PFSK-1 (cell line): ENCODE data around the gene ESPNL.

Experiments
- FOXP2 ChIP-seq: optimal IDR thresholded peaks from 2 replicates; pipeline ENCODE3; 2011; ENCODE audit warnings: borderline replicate concordance, control low read depth, inconsistent platforms; ENCODE audit not compliant: insufficient read depth; ENCODE audit errors: extremely low read length, extremely low read depth
- POLR2AphosphoS5 ChIP-seq: IDR thresholded peaks from 2 replicates; pipeline ENCODE4 v1.6.1; 2012; ENCODE audit warnings: low read depth, mild to moderate bottlenecking, control low read depth, low read length, moderate library complexity
- REST ChIP-seq, 2 experiments: IDR thresholded peaks; 2 replicates each; pipeline versions ENCODE4 v1.6.1 to v1.8.0; 2011 to 2012; ENCODE audit warnings: low read depth in 2 of 2, low read length in 2 of 2, control low read depth in 1 of 2, inconsistent platforms in 1 of 2, mild to moderate bottlenecking in 1 of 2, moderate library complexity in 1 of 2; ENCODE audit not compliant: insufficient read depth in 1 of 2
- SIN3A ChIP-seq: IDR thresholded peaks from 2 replicates; pipeline ENCODE4 v1.6.1; 2012; ENCODE audit warnings: mild to moderate bottlenecking, low read length, moderate library complexity, borderline replicate concordance; ENCODE audit not compliant: insufficient read depth
- TAF1 ChIP-seq: IDR thresholded peaks from 2 replicates; pipeline ENCODE4 v1.6.1; 2012; ENCODE audit warnings: low read length, control low read depth, borderline replicate concordance; ENCODE audit not compliant: insufficient read depth

Gene ESPNL

DNA sequence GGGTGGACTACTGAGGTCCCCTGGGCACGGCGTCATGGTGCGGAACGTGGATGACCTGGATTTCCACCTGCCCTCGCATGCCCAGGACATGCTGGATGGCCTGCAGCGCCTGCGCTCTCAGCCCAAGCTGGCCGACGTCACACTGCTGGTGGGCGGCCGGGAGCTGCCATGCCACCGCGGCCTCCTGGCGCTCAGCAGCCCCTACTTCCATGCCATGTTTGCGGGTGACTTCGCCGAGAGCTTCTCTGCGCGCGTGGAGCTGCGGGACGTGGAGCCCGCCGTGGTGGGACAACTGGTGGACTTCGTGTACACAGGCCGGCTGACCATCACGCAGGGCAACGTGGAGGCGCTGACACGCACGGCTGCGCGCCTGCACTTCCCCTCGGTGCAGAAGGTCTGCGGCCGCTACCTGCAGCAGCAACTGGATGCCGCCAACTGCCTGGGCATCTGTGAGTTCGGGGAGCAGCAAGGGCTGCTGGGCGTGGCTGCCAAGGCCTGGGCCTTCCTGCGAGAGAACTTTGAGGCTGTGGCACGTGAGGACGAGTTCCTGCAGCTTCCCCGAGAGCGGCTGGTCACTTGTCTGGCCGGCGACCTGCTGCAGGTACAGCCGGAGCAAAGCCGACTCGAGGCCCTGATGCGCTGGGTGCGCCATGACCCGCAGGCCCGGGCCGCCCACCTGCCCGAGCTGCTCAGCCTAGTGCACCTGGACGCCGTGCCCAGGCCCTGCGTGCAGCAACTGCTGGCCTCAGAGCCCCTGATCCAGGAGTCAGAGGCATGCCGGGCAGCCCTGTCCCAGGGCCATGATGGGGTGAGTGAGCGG, 40.8 kb downstream of the ESPNL start:
- TF ChIP-seq REST (IDR thresholded peaks at IDR 0.05; ENCODE audit: insufficient read depth in 1 of 2, low read depth in 2 of 2, low read length in 2 of 2): no peak
- TF ChIP-seq POLR2AphosphoS5: no peak
- no peak for TF ChIP-seq TAF1
- no peak for TF ChIP-seq SIN3A
- TF ChIP-seq FOXP2: no peak

DNA sequence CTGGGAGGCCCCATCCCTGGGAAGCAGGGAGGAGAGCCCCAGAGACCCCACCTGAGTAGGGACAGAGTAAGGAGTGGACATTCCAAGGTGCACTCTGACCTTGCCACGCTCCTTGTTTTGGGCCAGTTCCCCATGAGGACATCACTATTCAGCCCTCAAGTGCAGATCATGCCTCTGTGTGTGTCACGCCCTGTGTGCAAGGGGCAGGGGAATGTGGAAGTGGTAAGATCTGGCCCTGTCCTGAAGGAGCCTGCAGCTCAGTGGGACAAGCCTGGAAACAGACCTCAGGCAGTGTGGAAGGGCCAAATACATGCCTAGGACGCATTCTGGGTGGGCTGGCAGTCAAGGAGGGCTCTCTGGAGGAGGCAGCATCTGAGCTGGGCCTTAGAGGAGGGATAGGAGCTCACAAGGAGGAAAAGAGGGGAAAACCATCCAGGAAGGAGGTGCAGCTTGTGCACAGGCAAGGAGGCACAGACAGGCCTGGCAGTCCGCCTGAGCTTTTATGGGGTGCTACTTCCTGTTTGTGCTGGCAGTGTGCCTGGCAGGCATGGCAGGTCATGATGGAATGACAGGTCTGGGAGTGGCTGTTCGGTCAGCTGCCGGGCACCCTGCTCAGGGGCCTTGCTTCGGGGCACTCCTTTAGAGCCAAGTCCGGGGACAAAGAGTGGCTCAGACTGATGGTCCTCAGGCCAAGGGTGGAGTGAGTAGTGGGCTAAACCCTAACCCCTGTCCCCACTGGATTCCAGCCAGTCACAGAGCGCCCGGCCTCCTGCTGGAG, 41.6 kb downstream of the ESPNL start:
- TF ChIP-seq FOXP2 (no peak), SIN3A (no peak), TAF1 (no peak), POLR2AphosphoS5 (no peak), REST (IDR thresholded peaks at IDR 0.05; ENCODE audit: insufficient read depth in 1 of 2, low read depth in 2 of 2, low read length in 2 of 2) (no peak)

GRCh38 chr2:238142382-238143205, 42.5 kb downstream of the ESPNL start:
- TF ChIP-seq SIN3A (no peak), POLR2AphosphoS5 (no peak), REST (IDR thresholded peaks at IDR 0.05; ENCODE audit: insufficient read depth in 1 of 2, low read depth in 2 of 2, low read length in 2 of 2) (no peak), FOXP2 (no peak), TAF1 (no peak)

DNA sequence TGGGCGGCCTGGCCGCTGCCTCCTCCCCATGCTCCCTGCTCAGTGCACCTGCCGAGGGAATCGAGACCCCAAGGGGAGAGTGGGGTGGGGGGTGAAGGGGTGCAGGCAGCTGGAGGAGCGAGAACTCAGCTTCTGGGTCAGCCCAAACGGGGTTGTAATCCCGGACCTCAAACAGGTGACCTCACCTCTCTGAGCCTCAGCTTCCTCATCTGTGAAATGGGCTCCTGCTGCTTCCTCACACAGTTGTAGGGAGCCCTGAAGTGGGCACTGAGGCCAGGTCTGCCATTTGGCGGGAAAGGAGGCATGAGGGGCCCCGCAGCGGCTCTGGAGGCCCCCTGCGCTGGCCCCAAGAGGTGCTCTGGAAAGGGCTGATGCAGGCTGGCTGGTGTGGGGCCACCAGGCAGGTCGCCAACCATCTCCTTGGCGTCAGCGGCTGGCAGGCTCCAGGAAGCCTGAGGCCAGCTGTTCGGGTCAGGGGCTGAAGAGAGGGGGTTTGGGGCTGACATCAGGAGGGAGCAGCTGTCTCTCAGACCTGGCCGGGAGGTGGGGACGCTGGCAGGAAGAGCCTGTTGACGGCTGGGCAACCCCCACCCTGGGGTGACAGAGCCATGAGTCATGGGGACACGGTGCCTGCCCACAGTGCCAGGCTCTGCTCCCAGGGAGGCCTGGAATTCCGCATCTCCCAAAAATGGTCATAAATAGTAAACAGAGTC, 43.3 kb downstream of the ESPNL start:
- no peak for TF ChIP-seq POLR2AphosphoS5
- TF ChIP-seq TAF1: no peak
- no peak for TF ChIP-seq SIN3A
- no peak for TF ChIP-seq FOXP2
- no peak for TF ChIP-seq REST (IDR thresholded peaks at IDR 0.05; ENCODE audit: insufficient read depth in 1 of 2, low read depth in 2 of 2, low read length in 2 of 2)
